Right lobe of liver (tissue), 6 donors: Measurements from ENCODE around the gene KAZN. TPM values are rescaled to one million over a fixed set of nuclear protein-coding genes. Genes with fewer than 3 reads are reported as not detected.
A peak's percentile ranks its signal among the peaks of the same experiment; 100 is the strongest.

Experiments
- ATAC-seq, 4 donors: fragments of 200-7000 bp; cut with Tn5 transposase; one replicate each; pipeline ENCODE4 v1.9.1; 2020; ENCODE audit warnings: mild to moderate bottlenecking in 4 of 4, moderate library complexity in 4 of 4
- DNase-seq, 3 donors: peaks; one replicate each; pipeline ENCODE4 v3.0.0-alpha.2; 2020
- H3K27ac ChIP-seq, 3 donors: fragments of 200-600 bp; one replicate each; pipeline ENCODE4 v1.8.0; 2022
- H3K27me3 ChIP-seq, 2 donors: fragments of 200-600 bp; one replicate each; pipeline ENCODE4 v1.8.0; 2022
- H3K36me3 ChIP-seq, 4 donors: fragments of 200-600 bp; sonication (generic) in 1 of 4; one replicate each; pipeline versions ENCODE4 v1.5.1 to v1.8.0; 2017 to 2022; ENCODE audit warnings: control low read depth in 1 of 4
- H3K4me1 ChIP-seq, 4 donors: fragments of 200-600 bp; sonication (generic) in 1 of 4; one replicate each; pipeline versions ENCODE4 v1.5.1 to v1.8.0; 2017 to 2022; ENCODE audit warnings: control low read depth in 1 of 4
- H3K4me3 ChIP-seq, 3 donors: fragments of 200-600 bp; one replicate each; pipeline ENCODE4 v1.8.0; 2022
- H3K9me3 ChIP-seq, 4 donors: fragments of 200-600 bp; sonication (generic) in 1 of 4; one replicate each; pipeline versions ENCODE4 v1.5.1 to v1.8.0; 2017 to 2022; ENCODE audit warnings: control low read depth in 1 of 4
- CTCF ChIP-seq, 4 donors: fragments of 200-600 bp in 3 of 4; fragments of 450-650 bp in 1 of 4; IDR thresholded peaks; one replicate each; pipeline versions ENCODE4 v1.5.1 to v1.8.0; 2016 to 2022; ENCODE audit warnings: antibody characterized with exemption in 4 of 4, mild to moderate bottlenecking in 2 of 4
- POLR2A ChIP-seq: fragments of 450-650 bp; IDR thresholded peaks from one replicate; pipeline ENCODE4 v1.6.1; 2017; ENCODE audit warnings: antibody characterized with exemption, mild to moderate bottlenecking
- WGBS: methylation state at CpG from one replicate; pipeline ENCODE4 v1.1.6; 2018; ENCODE audit warnings: low coverage, low lambda C conversion rate; ENCODE audit not compliant: insufficient coverage; ENCODE audit errors: missing lambda C conversion rate; 5-methylcytosine and 5-hydroxymethylcytosine counted together
- intact Hi-C, 2 donors: fragments of 100-400 bp; cut with DNase I; formaldehyde crosslinking; loops; one replicate each; pipeline versions ENCODE4 v1.11.2 to v1.14.1; 2022
- total RNA-seq, 6 experiments: library from RNA; depleted of rRNA in 2 of 6; stranded (reverse); fragments of >200 nt in 2 of 6; fragmentation: NEBNext Ultra II Directional in 3 of 6; extraction: Animal tissue kit (Norgen Biotek cat#: 25700) in 3 of 6; gene quantifications; one replicate each; pipeline versions ENCODE4 v1.1.0 to v1.2.4, GENCODE V29; 2016 to 2023
- donor health status: DM: no; HTN: yes; CAD: no.
- donor health status: DM: no; HTN: no; CAD: no.
- donor health status: DM: no; HTN: no; CAD: no.
- donor health status: DM: no; HTN: yes; CAD: no.
- donor health status: DM: no; HTN: yes; CAD: no.

Gene KAZN
- total RNA-seq, 6 experiments from 2014 or later = 1.5 to 7.2 (median 2.7) TPM

DNA sequence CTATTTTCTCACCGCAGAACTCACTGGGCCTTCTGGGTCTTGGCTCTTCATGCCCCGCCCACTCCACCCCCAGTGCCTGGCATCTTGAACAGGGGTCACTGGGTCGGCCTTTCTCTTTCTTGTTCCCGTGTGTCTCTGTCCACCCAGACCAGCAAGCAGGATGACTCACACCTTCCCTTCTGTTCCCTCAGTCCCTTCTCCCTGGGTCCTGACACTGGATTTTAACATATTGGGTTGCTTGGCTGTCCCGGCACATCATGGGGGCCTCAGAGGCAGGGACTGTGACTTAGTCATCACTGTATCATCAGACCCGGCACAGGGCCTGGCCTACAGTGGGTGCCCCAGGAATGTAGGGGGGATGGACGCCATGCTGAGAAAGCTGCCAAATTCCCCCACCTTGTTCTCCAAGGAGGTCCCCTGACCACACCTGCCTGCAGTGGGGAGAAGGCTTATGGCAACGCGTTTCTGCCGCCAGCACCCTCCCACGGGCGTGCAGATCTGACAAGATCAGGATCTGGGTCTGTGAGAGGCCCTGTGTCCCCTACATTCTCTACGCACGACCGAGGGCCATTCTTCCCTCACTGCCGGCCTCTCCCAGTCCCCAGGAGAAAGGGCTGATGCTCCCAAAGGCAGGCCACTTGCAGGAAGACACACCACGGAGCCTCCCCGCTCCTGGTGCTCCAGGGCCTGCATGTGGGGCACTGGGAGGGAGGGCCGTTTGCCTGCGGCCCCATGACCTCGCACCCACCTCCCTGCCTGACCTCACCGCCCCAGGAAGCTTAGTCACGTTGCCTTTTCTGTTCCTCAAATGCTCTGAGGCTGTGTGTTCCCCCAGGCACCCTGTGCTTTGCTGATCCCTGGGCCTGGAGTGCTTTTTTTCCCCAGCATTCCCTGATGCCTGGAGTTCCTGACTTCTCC is 397.9 kb downstream of the KAZN start:
- TF ChIP-seq POLR2A (no peak), CTCF (IDR thresholded peaks at IDR 0.05) (no peak)
- no peak overlapping the region for H3K27ac ChIP-seq
- peak in 3 of 4 donors; percentile 22 to 65 (median 26) for ATAC-seq
- H3K4me1 ChIP-seq = no peaks in the 10 kb centered on the region
- WGBS = 27% methylated on average over 5 of the region's 23 CpGs
- no peaks in the 10 kb centered on the region for H3K9me3 ChIP-seq
- no peak for DNase-seq
- intact Hi-C loops = no loop called here
- H3K36me3 ChIP-seq = no peaks in the 10 kb centered on the region
- no peak overlapping the region for H3K4me3 ChIP-seq
- H3K27me3 ChIP-seq = no peaks in the 10 kb centered on the region

GRCh38 chr1:14997646-14998276 is 399.3 kb downstream of the KAZN start:
- Histone ChIP-seq H3K27me3 (no peaks in the 10 kb centered on the region), H3K9me3 (no peaks in the 10 kb centered on the region), H3K36me3 (no peaks in the 10 kb centered on the region), H3K27ac (no peak overlapping the region), H3K4me3 (no peak overlapping the region), H3K4me1 (no peaks in the 10 kb centered on the region)
- TF ChIP-seq CTCF (IDR thresholded peaks at IDR 0.05) (no peak), POLR2A (no peak)
- intact Hi-C loops = no loop called here
- DNase-seq (no peak), ATAC-seq (no peak)
- WGBS = 48% methylated on average over 3 of the region's 12 CpGs

DNA sequence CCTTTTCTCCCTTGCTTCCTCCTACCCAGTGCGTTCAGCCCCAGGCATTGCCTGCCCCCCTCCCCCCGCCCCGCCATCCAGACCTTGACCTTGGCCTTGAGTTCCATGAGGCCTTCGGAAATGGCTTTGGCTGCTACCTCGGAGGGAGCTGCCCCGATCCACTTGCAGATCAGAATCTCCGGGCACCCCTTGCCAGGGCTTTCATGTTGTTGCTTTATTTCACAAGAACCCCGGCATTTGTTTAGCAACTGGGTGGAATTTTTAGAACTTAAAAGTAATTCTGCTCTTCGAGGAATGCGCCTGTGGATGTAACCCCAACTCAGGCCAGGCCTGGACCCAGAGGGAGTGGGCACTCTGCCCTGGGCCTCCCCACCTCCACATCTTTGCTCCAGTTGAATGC is 401.0 kb downstream of the KAZN start:
- H3K27ac ChIP-seq = no peak overlapping the region
- no peaks in the 10 kb centered on the region for H3K4me1 ChIP-seq
- H3K27me3 ChIP-seq = no peaks in the 10 kb centered on the region
- TF ChIP-seq POLR2A (no peak), CTCF (IDR thresholded peaks at IDR 0.05) (no peak)
- ATAC-seq = no peak
- H3K4me3 ChIP-seq = no peak overlapping the region
- no peaks in the 10 kb centered on the region for H3K36me3 ChIP-seq
- 69% methylated on average over 8 of the region's 10 CpGs for WGBS
- DNase-seq = no peak
- H3K9me3 ChIP-seq = no peaks in the 10 kb centered on the region
- intact Hi-C loops = no loop called here

- no peak overlapping the region for H3K27ac ChIP-seq
These were observed 401.5 kb downstream of the KAZN start for GRCh38 chr1:15000030-15000429.

More at GRCh38 chr1:15000030-15000429, 401.5 kb downstream of the KAZN start:
- DNase-seq (no peak), ATAC-seq (no peak)
- Histone ChIP-seq H3K27me3 (no peaks in the 10 kb centered on the region), H3K36me3 (no peaks in the 10 kb centered on the region), H3K9me3 (no peaks in the 10 kb centered on the region), H3K4me1 (no peaks in the 10 kb centered on the region), H3K4me3 (no peak overlapping the region)
- intact Hi-C loops = no loop called here
- TF ChIP-seq CTCF (IDR thresholded peaks at IDR 0.05) (no peak), POLR2A (no peak)
- WGBS = 75% methylated on average over 2 of the region's 4 CpGs
